Kidney epithelial cell (primary cell): ENCODE data around the gene AP4S1. TPM values are rescaled to one million over a fixed set of nuclear protein-coding genes. Genes with fewer than 3 reads are reported as not detected.
"Not testable (repeated sequence)": the region's sequence is repeated elsewhere in the genome, so short reads cannot be mapped to it uniquely, and the experiment has no call there.

Experiments used
- DNase-seq: peaks from one replicate; pipeline ENCODE4 v3.0.0-alpha.2; 2010; ENCODE audit warnings: low read depth
- H3K27me3 ChIP-seq: 2 replicates; pipeline ENCODE4 v1.6.0; 2011; ENCODE audit warnings: low read length; ENCODE audit not compliant: control insufficient read depth, insufficient read depth
- H3K36me3 ChIP-seq: 2 replicates; pipeline ENCODE4 v1.5.1; 2011; ENCODE audit warnings: low read length; ENCODE audit not compliant: control insufficient read depth, insufficient read depth
- H3K4me3 ChIP-seq: 2 replicates; pipeline ENCODE4 v1.5.1; 2011; ENCODE audit warnings: low read depth, mild to moderate bottlenecking, control low read depth, low read length
- CTCF ChIP-seq: IDR thresholded peaks from 2 replicates; pipeline ENCODE4 v1.5.1; 2011; ENCODE audit warnings: mild to moderate bottlenecking, moderate library complexity, low read length, control low read depth, inconsistent platforms; ENCODE audit not compliant: insufficient read depth, poor library complexity, severe bottlenecking
- total RNA-seq: library from RNA; depleted of rRNA; stranded (reverse); fragments of >200 nt; gene quantifications from 2 replicates; pipeline ENCODE4 v1.2.3, GENCODE V29; 2015

AP4S1 gene
- total RNA-seq, 1 donor from 2014 or later = 16.0 TPM

- Histone ChIP-seq H3K36me3 (no peaks in the 10 kb centered on the region), H3K4me3 (no peak overlapping the region), H3K27me3 (no peaks in the 10 kb centered on the region)
- no peak for DNase-seq
- TF ChIP-seq CTCF = no peak
These were observed 12.3 kb downstream of the AP4S1 start for GRCh38 chr14:31037709-31038221.

GRCh38 chr14:31038521-31039166 lies 13.2 kb downstream of the AP4S1 start:
- TF ChIP-seq CTCF = no peak
- Histone ChIP-seq H3K36me3 (no peaks in the 10 kb centered on the region), H3K4me3 (no peak overlapping the region), H3K27me3 (no peaks in the 10 kb centered on the region)
- no peak for DNase-seq

GRCh38 chr14:31042300-31042699 lies 16.9 kb downstream of the AP4S1 start:
- no peak for TF ChIP-seq CTCF
- no peak overlapping the region for H3K4me3 ChIP-seq
- DNase-seq = no peak
- no peaks in the 10 kb centered on the region for H3K36me3 ChIP-seq
- H3K27me3 ChIP-seq = no peaks in the 10 kb centered on the region

- not testable (repeated sequence) for DNase-seq, H3K27me3 ChIP-seq, H3K4me3 ChIP-seq, H3K36me3 ChIP-seq
These were observed 17.4 kb downstream of the AP4S1 start for GRCh38 chr14:31042893-31043292.

- Histone ChIP-seq H3K36me3 (no peaks in the 10 kb centered on the region), H3K4me3 (no peak overlapping the region), H3K27me3 (no peaks in the 10 kb centered on the region)
- DNase-seq = no peak
- no peak for TF ChIP-seq CTCF
These were observed 17.9 kb downstream of the AP4S1 start for GRCh38 chr14:31043379-31043778.

- no peak for DNase-seq
- no peak for TF ChIP-seq CTCF
- Histone ChIP-seq H3K4me3 (no peak overlapping the region), H3K27me3 (no peaks in the 10 kb centered on the region), H3K36me3 (no peaks in the 10 kb centered on the region)
These were observed 20.1 kb downstream of the AP4S1 start for GRCh38 chr14:31045501-31046080.
